ENCODE measurements around the gene ALDH1A2.

ALDH1A2 gene

DNA sequence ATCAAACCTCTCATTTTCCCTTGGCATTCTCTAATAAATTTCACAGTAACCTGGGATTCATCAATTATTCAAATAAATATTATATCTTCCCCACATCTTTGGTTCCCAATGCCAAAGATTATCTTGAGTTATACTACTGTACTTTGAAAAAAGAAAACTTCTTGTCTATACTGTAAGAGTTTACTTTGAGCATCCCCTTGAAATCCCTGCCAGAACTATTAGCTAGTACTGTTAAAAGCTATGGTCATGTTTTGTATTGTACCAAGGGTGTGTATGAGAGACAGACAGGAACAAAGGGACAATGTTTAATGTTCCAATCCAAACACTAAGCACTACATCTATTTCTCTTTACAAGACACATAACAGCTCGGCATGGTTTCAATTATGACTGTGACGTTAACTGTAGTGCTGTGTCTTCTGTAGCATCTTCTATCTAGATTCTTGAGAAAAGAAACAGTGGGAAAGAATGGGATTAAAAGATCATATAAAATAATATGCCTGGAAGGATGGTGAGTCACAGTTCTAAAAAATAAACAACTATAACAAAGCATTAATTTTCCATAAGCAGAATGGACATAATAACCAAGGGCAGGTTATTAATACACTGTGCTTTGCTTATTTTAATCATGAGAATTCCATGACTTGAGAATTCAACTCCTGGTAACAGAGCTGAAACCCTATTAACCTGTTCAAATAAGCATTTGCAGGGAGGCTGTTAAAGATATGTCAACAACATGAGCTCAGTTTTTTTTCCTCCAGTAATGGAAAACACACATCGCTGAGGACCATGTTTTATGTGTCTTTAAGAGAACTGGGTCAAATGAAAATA is 71.1 kb downstream of the ALDH1A2 start:
- DNase-seq, result no peak

DNA sequence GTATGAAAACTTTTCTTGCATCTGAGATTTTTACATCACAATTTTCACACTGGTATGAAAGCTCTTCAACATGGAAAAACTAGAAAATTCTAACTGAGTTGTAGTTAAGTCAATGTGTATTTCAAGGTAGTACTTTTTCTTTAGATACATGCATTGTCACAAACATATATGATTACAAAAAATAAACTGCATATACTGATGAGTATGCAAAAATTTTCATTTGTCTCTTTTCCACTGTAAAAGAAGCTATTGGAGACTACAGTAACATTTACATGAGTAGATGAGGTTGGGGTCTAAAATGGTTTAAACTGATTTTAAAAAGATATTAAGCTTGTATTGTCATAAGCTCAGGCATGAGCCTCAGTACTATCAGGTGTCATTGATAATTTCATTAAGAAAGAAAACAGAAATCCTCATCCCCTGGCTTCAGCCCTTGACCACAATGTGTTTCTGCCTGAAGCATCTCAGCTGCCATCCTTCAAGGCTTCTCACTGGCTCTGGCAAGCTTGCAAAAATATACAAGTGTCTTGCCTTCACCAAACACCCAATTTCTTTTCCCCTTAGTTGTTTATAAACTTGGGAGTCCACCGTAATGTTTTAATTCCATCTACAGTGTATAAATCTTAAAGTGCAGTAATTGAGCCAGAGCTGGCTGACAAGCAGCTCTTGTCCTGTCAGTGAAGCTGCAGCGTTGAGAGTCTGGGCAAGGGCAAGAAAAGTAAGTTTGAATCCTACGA is 71.9 kb downstream of the ALDH1A2 start:
- DNase-seq, result no peak

DNA sequence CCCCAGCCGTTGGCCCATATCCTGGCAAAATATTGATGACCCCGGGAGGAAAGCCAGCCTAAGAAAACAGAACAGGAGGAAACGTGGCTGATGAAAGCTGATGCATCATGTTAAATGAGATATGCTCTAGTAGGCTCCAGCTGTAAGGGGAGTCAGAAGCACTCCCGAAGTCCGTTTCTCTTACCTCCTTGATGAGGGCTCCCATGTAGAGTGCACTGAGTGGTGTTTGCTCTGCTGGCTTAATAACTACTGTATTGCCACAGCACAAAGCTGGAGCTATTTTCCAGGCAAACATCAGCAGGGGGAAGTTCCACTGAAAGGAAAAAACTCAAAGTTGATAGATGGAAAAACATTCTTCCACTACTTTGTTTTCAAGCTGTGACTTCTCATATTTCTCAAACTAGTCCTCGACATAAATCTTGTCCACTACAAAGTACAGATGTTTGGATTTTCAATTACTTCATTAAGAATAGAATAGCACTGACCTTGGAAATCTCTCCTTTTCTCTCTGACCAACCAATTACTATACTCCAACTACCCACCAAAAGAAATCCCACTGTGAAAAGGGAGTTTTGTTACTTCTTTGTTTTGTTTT is 72.7 kb downstream of the ALDH1A2 start:
- DNase-seq, result no peak

DNA sequence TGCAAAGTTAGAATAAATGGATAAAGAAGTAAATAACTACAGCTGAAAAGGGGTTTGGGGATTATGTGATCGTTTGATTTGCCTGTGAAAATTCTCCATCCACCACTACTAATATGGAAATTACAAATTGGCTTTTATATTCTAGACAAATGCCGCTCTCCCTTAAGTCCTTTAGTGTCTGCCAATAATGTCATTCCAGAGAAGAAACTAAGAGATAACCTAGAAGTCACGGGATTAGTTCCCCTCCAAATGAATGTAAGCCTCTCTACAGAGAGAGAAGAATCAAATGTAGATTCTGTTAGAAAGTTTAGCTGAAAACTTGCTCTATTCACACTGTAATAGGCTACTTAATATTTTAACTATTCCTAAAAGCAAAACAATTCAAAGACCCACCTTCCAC is 92.0 kb downstream of the ALDH1A2 start:
- no peak for DNase-seq

DNA sequence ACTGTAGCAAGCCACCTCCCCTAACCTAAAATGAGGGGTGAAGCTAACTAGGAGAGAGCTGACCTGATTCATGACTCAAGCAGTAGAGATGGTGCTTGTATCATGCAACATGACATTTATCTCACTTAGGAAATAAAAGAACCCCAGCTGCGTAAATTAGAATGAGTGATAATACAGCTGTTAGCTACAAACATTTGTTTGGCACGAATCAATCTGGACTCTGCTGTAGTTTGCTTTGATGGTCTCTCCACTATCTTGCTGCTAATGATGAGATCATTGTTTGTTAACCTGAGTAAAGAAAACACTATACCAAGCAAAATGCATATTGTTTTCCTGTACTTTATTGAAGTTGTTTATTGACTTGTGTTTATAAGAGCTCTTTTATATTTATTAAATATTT is 92.6 kb downstream of the ALDH1A2 start:
- DNase-seq, result no peak

DNA sequence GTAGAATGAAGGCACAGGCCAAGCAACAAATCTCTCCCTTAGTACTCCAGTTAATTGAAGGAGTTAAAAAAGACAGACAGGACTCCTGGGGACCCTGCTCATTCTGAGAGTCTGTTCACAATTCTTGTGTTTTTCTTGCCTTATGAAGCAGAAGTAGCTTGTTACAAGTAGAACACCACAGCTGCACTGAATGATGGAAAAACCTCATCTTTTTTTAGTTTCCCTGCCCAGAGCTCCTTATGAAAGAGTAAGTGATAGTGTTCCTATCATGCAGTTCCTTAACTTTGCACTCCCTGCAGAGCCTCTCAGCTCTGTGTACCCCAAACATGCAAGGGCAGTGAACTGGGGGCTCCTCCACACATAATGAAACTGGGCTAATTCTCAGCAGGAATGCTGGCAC is 95.5 kb downstream of the ALDH1A2 start:
- DNase-seq, result no peak

DNA sequence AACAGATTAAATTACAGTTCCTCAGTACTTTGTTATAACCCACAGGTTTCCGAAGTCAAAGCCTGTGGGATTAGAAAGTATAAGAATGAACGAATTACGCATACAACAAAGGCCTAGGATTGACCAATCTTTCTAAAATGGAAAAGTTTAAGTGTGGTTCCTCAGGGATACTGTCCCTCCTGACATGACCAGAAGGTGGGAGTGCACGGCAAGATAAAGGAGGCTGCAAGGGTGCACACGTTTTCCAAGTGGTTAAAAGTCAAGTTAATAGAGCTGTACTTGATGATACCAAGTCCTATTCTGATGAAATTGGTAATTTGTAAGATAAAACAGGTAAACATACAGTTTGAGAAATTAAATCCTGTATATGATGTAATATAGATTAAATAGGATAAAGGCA is 96.2 kb downstream of the ALDH1A2 start:
- no peak for DNase-seq

DNA sequence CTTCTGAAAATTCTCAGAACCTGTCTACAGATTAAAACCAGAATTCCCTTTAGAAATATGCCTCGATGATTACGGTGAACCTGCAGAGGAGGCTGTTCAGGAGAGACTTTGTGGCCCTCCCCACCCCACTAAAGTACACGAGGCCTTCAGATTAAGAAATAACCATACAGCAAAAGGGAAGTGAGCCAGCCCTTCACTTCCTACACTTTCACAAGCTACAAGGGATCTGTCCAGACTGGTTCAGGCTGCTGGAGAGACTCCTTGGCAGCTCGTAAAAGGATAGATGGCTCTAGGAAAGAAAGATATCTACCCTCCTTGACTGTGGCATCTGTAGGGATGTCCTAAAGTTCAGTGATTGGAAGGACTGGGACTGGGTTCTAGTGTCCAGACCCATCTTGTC is 102.6 kb downstream of the ALDH1A2 start:
- DNase-seq, result no peak

DNA sequence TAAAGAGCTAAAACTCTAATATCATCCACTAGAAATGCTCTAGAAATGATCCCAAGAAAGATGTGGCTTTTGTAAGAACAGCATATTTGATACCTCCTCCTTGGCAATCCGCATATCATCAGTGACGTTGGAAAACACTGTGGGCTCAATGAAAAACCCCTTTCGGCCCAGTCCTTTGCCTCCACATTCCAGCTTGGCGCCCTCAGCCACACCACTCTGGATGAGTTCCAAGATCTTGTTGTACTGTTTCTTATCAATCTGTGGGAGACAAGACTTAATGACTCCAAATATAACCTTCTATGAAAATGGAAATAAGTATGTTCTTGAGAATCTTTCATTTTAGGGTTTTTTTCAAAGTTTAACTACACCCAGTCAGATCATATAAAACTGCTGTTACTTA is 103.6 kb downstream of the ALDH1A2 start:
- DNase-seq, result no peak

DNA sequence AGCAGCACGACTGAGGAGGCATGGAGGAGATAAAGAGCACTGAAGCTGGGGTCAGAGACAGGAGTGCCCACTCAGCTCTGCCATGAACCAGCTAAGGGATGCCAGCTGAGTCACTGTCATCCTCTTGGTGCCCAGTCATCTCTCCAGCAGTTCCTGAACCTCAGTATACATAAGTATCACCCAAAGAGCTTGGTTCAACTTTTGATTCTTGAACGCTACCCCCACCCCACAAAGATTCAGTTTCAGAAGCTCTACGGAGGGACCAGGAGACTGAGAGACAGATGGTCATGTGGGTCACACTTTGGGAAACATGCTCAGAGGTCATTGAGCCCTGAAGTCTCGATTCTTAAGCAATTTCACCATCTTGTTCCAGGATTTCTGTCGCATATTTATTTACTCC is 108.4 kb downstream of the ALDH1A2 start:
- DNase-seq, result no peak

DNA sequence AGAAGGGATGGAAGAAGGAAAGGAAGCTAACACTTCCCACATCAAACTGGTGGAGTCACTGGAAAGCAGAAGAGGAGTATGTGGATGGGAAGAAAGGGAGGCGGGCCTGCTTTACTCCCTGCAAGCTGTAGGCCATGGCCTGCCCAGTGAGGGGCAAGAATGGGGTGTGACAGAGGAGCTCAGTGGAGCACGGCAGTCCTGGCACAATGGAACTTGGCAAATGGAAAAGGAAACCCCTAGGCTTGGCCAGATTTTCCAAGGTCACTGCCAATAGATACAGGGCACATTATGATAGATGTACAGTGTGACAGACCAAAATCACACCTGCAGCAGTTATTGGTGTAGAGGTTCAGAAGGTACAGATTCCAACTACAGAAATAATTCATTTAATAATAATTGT is 111.6 kb downstream of the ALDH1A2 start:
- no peak for DNase-seq

DNA sequence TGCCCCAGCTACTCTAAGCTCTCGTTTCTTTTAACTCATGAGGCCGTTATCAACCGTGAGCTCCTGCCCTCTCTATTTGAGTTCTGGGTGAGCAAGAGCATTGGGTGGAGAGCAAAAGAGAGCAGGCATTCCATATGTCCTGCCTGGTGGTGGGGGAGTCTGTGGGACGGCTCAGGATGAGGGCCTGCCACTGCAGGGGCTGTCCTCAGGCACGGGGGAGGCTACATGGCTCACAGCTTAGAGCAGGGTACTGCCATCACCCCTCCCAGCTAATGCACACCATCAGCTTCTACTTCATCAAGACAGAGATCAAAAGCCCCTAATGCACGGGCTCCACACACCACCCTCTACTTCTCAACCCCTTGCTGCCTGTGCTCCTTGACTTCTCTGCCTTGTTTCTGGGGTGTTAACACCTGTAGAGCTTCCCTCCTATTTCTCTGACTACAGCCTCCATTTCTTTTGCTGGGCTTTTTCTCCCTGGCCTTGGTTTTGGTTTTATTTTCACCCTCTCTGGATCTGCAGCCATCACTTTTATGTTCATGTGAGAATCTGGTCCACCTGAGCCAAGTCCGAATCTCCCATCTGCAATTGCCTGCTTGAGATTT is 114.1 kb downstream of the ALDH1A2 start:
- no peak for DNase-seq

DNA sequence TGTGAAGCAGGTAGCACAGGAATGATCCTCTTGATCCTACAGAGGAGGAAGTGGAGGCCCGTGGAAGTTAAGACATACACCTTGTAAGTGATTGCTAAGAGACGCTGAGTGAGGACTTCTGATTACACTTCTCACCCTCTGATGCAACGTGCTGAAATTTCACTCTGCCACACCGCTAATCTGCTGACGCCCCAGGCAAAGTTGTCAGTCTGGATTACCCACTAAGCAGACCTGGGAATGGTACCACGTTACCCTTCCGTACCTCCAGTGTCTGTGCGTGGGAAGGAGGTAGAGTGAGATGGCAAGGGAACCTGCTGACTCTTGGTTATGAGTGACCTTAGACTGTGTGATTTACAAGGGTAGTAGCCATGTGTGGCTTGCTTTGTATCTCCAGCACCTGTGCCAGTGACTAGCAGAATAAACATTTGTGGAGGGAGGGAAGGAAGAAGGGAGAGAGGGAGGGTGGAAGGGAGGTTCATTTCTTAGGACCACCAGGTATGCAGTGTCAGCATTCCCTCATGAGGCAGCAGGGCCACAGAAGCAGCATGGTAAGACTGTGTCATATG is 115.0 kb downstream of the ALDH1A2 start:
- DNase-seq, result no peak

DNA sequence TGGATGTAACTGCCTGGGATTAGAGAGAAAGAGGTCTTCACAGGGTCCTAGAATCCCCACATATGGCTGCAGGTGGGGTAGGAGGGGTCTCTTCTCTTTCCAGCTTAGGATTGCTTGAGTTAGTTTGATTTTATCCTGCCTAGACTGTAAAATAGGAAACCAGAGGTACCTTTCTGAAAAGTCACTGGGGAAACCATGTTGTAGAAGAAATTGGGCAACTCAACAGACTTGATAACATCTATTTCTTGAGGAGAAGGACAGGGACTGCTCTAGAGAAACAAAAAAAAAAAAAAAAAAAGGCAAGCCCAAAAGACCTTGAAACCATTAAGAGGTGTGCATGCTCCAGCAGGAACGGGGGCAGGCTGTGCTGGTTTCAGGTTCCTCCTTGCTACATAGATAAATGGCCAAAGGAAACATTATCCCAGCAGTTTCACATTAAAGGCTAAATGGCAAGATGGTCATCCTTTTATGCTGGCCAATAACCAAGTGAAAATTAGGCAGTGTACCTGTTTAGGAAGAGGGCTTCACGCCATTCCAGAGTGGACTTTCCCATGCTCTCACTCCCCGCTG is 116.1 kb downstream of the ALDH1A2 start:
- DNase-seq, result no peak

DNA sequence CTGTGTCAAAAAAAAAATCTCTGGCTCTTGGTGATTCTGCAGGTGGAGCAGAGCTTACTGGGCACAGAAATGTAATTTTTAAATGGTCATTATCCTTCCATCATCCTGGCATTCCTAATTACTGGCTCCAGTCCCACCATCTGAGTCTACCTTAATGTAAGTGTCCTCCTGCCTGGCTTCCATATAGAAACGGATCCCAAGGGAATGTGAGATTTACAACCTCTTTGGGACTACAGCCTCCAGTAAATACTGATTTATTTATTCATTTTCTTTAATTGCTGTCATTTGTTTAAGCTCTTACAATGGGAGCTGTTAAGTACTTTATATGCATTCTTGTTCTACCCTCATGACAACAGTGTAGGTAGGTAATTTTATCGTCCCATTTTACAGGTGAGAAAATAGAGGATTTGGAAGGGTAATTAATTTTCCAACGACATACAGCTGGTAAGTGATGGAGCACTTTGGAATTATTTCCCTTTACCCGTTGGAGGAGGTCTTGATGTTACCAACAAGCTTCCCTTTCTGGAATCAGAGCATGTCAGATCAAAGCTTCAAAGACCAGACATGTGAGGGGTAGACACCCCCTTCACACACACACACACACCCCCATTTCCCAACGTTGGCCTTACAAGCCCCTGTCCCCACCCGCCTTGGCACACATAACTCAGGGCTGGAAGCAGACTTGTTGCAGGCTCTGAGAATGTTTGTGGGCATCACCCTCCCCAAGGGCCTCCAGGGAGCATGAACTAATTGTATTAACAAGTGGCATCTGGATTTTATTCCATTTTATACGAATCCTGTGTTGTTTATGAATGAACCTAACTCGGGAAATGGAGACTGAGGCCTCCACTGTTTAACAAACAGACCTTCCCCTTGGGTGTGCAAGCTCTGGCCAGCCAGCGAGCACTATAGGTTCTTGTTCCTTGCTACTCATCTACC is 116.9 kb downstream of the ALDH1A2 start:
- DNase-seq, result no peak

DNA sequence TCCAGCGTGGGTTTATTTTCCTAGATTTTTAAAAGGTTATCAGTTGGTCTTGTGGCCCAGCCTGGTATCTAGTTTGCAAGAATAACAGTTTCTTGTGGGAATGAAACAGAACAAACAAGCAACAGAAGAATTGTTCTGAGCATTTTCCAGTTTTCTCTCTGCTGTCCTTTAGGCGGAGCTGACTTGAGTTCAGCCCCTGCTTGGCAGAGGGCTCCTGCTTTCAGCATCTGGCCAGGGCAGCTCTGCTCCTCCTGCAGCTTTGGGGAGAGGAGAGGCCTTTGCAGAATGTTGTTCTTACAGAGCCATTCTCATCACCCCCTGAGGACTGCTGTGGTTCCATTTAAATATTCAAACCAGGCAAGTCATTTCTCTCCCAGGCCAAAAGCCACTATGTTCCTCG is 117.7 kb downstream of the ALDH1A2 start:
- DNase-seq, result no peak

DNA sequence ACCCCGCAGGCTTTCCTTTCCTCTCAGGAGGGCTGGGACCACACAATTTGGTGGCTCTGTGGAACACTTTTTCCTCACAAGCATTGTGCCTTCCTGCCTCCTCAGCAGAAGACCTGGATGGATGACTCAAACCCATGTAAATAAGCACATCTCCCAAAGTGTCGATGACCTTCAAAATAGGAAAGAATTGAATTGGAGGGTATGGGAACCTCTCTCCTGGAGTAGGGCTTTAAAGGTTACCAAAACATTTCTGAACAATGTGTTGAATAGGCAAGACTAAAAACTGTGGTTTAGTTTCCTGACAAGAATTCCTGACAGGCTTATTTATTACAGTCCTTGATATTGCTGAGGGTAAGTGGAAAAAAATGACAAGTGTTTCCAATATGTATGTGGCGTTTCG is 118.2 kb downstream of the ALDH1A2 start:
- DNase-seq, result no peak

DNA sequence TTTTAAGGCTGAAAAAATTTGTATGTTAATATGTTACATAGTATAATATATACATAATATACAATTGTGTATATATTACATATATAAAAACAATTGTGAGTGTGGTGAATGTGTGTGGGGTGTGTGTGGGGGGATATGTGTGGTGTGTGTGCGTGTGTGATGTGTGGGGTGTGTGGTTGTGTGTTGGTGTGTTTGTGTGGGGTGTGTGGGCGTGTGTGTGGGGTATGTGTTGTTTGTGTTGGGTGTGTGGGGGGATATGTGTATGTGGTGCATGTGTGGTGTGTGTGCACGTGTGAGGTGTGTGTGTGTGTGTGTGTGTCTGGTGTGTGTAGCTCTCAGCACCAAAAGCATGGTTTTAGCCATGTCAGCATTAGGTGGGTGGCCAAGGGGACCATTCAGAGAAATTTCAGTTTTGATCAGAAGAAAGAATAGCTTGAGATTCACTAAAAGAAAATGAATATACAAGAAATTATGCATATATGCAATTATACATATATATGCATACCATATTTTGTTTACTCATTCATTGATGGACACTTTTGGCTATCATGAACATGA is 118.9 kb downstream of the ALDH1A2 start:
- DNase-seq, result no peak

DNA sequence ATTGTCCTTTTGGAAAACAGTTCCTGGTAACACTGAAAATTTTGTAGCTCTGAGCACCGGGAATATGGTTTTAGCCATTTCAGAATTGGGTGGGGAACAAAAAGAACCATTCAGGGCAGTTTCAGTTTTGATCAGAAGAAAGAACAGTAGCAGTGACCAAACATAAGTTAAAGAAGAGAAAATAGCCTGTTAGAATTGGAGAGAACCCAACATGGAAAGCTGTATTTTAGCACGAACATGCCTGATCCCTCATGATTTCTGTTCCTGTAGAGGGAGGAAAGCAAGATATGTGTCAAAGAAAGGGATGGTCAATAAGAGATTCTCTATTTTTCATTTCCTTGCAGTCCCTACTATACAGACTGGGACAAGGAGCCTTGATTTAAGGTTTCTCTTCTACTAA is 119.9 kb downstream of the ALDH1A2 start:
- no peak for DNase-seq

DNA sequence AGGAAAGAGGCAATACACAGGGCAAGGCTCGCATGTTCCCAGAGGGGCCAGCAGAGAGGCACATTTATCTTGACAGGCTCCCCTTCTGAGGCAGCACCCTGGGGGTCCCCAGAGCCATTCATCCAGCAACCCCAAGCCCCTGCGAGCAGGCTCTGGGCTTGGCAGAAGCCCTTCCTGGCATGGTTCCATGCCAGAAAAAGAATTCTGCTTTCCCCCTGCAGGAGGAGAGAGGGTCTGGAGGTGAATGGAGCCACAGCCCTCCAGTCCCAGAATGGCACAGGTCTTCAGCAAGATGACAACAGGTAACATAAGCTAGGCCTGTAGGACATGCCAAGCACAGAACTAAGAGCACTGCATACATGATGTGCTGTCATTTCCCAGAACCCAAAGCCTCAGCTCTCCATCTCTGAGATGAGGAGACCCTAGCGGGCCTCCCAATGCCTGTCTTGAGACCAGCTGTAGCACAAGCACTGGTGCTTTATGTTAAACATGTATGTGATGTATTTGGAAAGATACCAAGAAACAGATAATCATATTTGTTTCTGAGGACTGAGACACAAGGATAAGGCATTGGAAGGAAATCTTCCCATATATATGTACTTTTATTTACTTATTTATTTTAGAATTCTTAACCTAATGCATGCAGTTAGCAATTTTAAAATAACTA is 121.6 kb downstream of the ALDH1A2 start:
- no peak for DNase-seq

DNA sequence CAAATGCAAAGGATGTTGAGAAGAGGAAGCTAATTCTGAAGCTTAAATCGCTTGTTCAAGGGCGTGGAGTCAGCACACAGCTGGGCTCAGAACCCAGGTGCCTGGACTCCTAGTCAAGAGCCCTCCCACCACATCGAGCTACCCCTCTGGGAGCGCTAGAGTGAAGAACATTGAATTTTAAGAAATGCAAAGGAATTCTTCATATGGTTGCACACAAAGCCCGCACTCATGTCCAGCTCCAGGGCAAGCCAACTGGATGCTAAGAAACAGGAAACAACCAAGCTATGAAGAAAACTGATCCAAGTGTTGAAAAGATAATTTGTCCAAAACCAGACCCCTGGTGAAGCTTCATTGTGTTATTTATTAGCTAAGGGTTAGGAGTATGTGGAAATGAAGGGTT is 122.3 kb downstream of the ALDH1A2 start:
- DNase-seq, result no peak
